H1 (cell line): Measurements from ENCODE around the gene DMXL1. TPM values are rescaled to one million over a fixed set of nuclear protein-coding genes. Genes with fewer than 3 reads are reported as not detected.

Source experiments
- CTCF ChIA-PET: fragments of 300-600 bp; sonication (Branson Sonifier 250); formaldehyde crosslinking; loops from one replicate; lab custom pipeline; 2021; ENCODE audit not compliant: partially characterized antibody; lab: Charles Lee
- POLR2A ChIA-PET: fragments of 300-600 bp; sonication (Branson Sonifier 250); formaldehyde crosslinking; loops from one replicate; lab custom pipeline; 2021; ENCODE audit warnings: inconsistent platforms; ENCODE audit not compliant: partially characterized antibody; lab: Charles Lee
- DNase-seq, 2 experiments: peaks; one replicate each; pipeline versions ENCODE4 v3.0.0 to v3.0.0-alpha.2; 2010 to 2022; ENCODE audit warnings: low spot score in 2 of 2, low read depth in 1 of 2, mixed read lengths in 1 of 2
- FAIRE-seq: peaks from 2 replicates; lab custom pipeline; 2011; peaks lifted over from hg19 to GRCh38; lab: Jason Lieb, UNC
- H2AFZ ChIP-seq: 2 replicates; pipeline ENCODE4 v1.8.1; 2012; ENCODE audit warnings: low read length, inconsistent platforms
- H2AK5ac ChIP-seq: 2 replicates; pipeline ENCODE4 v1.6.1; 2013; ENCODE audit warnings: low read depth, low read length
- H2BK120ac ChIP-seq: replicated peaks from 2 replicates; pipeline ENCODE3; 2013; ENCODE audit warnings: low read depth, low read length, inconsistent platforms
- H2BK12ac ChIP-seq: 2 replicates; pipeline ENCODE4 v1.6.1; 2013; ENCODE audit warnings: low read depth, low read length
- H2BK15ac ChIP-seq: 2 replicates; pipeline ENCODE4 v1.6.1; 2013; ENCODE audit warnings: low read length
- H2BK20ac ChIP-seq: 2 replicates; pipeline ENCODE4 v1.6.1; 2013; ENCODE audit warnings: low read length
- H2BK5ac ChIP-seq: 2 replicates; pipeline ENCODE4 v1.6.1; 2013; ENCODE audit warnings: low read depth, low read length
- H3K14ac ChIP-seq: 2 replicates; pipeline ENCODE4 v1.6.1; 2013; ENCODE audit warnings: inconsistent platforms; ENCODE audit not compliant: insufficient read length
- H3K18ac ChIP-seq: 2 replicates; pipeline ENCODE4 v1.6.1; 2013; ENCODE audit warnings: low read length; ENCODE audit errors: extremely low read depth
- H3K23ac ChIP-seq: 2 replicates; pipeline ENCODE4 v1.6.1; 2013; ENCODE audit warnings: inconsistent platforms; ENCODE audit not compliant: insufficient read length
- H3K23me2 ChIP-seq: 2 replicates; pipeline ENCODE4 v1.6.1; 2013; ENCODE audit warnings: low read depth, low read length
- H3K27ac ChIP-seq: 2 replicates; pipeline ENCODE4 v1.6.1; 2011; ENCODE audit warnings: low read depth, low read length, inconsistent platforms
- H3K27me3 ChIP-seq, 4 experiments: replicated peaks in 1 of 4; 1 replicate in 1 of 4; 2 replicates in 3 of 4; pipeline versions ENCODE4 v1.6.1 to v1.8.1; 2011 to 2013; ENCODE audit warnings: low read length in 3 of 4, mild to moderate bottlenecking in 3 of 4, inconsistent platforms in 2 of 4, mixed read lengths in 2 of 4, moderate library complexity in 1 of 4; ENCODE audit not compliant: control insufficient read depth in 3 of 4, insufficient read depth in 3 of 4; ENCODE audit errors: extremely low read depth in 1 of 4
- H3K36me3 ChIP-seq, 4 experiments: 2 replicates each; pipeline versions ENCODE4 v1.6.1 to v1.8.1; 2011 to 2013; ENCODE audit warnings: mild to moderate bottlenecking in 4 of 4, low read length in 3 of 4, moderate library complexity in 2 of 4, control low read depth in 1 of 4, inconsistent platforms in 1 of 4; ENCODE audit not compliant: insufficient read depth in 4 of 4, control insufficient read depth in 2 of 4
- H3K4ac ChIP-seq: replicated peaks from 2 replicates; pipeline ENCODE3; 2013; ENCODE audit warnings: low read length, low read depth, mixed read lengths, inconsistent platforms; ENCODE audit not compliant: insufficient read length
- H3K4me1 ChIP-seq, 4 experiments: replicated peaks in 1 of 4; 1 replicate in 1 of 4; 2 replicates in 3 of 4; pipeline versions ENCODE4 v1.6.1 to v1.8.1; 2011 to 2013; ENCODE audit warnings: low read length in 3 of 4, inconsistent platforms in 2 of 4, mixed read lengths in 1 of 4; ENCODE audit not compliant: insufficient read depth in 4 of 4, control insufficient read depth in 3 of 4
- H3K4me2 ChIP-seq, 2 experiments: 2 replicates each; pipeline versions ENCODE4 v1.6.1 to v1.8.1; 2011 to 2013; ENCODE audit warnings: low read depth in 2 of 2, low read length in 2 of 2, control low read depth in 1 of 2, inconsistent platforms in 1 of 2, mild to moderate bottlenecking in 1 of 2; ENCODE audit not compliant: insufficient read depth in 1 of 2
- H3K4me3 ChIP-seq, 4 experiments: fragments of 200-600, 300-600 bp in 1 of 4; sonication (generic), shearing (Covaris generic), sonication (Bioruptor Twin) in 1 of 4; 2 replicates each; pipeline versions ENCODE4 v1.5.1 to v1.8.1; 2011 to 2016; ENCODE audit warnings: low read length in 4 of 4, low read depth in 3 of 4, control low read depth in 2 of 4, inconsistent platforms in 2 of 4, mild to moderate bottlenecking in 2 of 4, mixed read lengths in 1 of 4, moderate library complexity in 1 of 4; ENCODE audit not compliant: insufficient read depth in 2 of 4; ENCODE audit errors: extremely low read depth in 1 of 4
- H3K56ac ChIP-seq: replicated peaks from 2 replicates; pipeline ENCODE3; 2013; ENCODE audit warnings: low read depth, mild to moderate bottlenecking, mixed read lengths, low read length, inconsistent platforms; ENCODE audit not compliant: insufficient read length
- H3K79me1 ChIP-seq: 2 replicates; pipeline ENCODE4 v1.6.1; 2013; ENCODE audit warnings: low read depth, low read length, control low read depth
- H3K79me2 ChIP-seq, 2 experiments: 2 replicates each; pipeline versions ENCODE4 v1.6.1 to v1.8.1; 2012 to 2013; ENCODE audit warnings: low read length in 2 of 2, mild to moderate bottlenecking in 2 of 2, inconsistent platforms in 1 of 2; ENCODE audit not compliant: insufficient read depth in 2 of 2, control insufficient read depth in 1 of 2
- H3K9ac ChIP-seq, 4 experiments: replicated peaks in 1 of 4; 1 replicate in 1 of 4; 2 replicates in 3 of 4; pipeline versions ENCODE4 v1.6.1 to v1.8.1; 2011 to 2013; ENCODE audit warnings: low read depth in 3 of 4, low read length in 3 of 4, control low read depth in 2 of 4, mild to moderate bottlenecking in 2 of 4, moderate library complexity in 2 of 4, inconsistent platforms in 1 of 4; ENCODE audit errors: extremely low read depth in 1 of 4
- H3K9me3 ChIP-seq, 2 experiments: 2 replicates each; pipeline versions ENCODE4 v1.6.1 to v1.8.1; 2012 to 2013; ENCODE audit warnings: mild to moderate bottlenecking in 2 of 2, moderate library complexity in 2 of 2, control low read depth in 1 of 2, inconsistent platforms in 1 of 2, low read depth in 1 of 2, low read length in 1 of 2, mixed read lengths in 1 of 2; ENCODE audit not compliant: insufficient read depth in 2 of 2
- H4K20me1 ChIP-seq, 2 experiments: replicated peaks in 1 of 2; 2 replicates each; pipeline versions ENCODE3 to v1.8.1; 2011 to 2013; ENCODE audit warnings: inconsistent platforms in 2 of 2, low read length in 2 of 2, mild to moderate bottlenecking in 1 of 2; ENCODE audit not compliant: insufficient read depth in 2 of 2, control insufficient read depth in 1 of 2
- H4K5ac ChIP-seq: 2 replicates; pipeline ENCODE4 v1.6.1; 2013; ENCODE audit warnings: low read length, low read depth, mixed read lengths, inconsistent platforms; ENCODE audit not compliant: insufficient read length
- H4K8ac ChIP-seq: 2 replicates; pipeline ENCODE4 v1.8.0; 2013; ENCODE audit warnings: mild to moderate bottlenecking, moderate library complexity, low read length, inconsistent platforms; ENCODE audit not compliant: insufficient read depth; ENCODE audit errors: extremely low read depth
- H4K91ac ChIP-seq: replicated peaks from 2 replicates; pipeline ENCODE3; 2013; ENCODE audit warnings: low read length, mixed read lengths, inconsistent platforms; ENCODE audit not compliant: insufficient read length
- ASH2L ChIP-seq: fragments of 200-600, 300-600 bp; sonication (generic); IDR thresholded peaks from one replicate; pipeline ENCODE4 v1.7.1; 2017; ENCODE audit warnings: low read length
- CHD1 ChIP-seq: IDR thresholded peaks from 2 replicates; pipeline ENCODE4 v1.6.1; 2012; ENCODE audit warnings: low read depth, low read length, improper control_type of control experiment
- EGR1 ChIP-seq: IDR thresholded peaks from 2 replicates; pipeline ENCODE4 v1.6.1; 2011; ENCODE audit warnings: low read depth, low read length, borderline replicate concordance
- FOSL1 ChIP-seq: IDR thresholded peaks from 2 replicates; pipeline ENCODE4 v1.6.1; 2011; ENCODE audit warnings: mild to moderate bottlenecking, low read depth, low read length, moderate library complexity; ENCODE audit not compliant: insufficient read depth
- GTF2F1 ChIP-seq: IDR thresholded peaks from 2 replicates; pipeline ENCODE4 v1.6.1; 2012; ENCODE audit warnings: low read depth, low read length, improper control_type of control experiment, borderline replicate concordance
- KDM1A ChIP-seq: fragments of 200-600, 300-600 bp; sonication (generic); IDR thresholded peaks from 2 replicates; pipeline ENCODE4 v1.7.1; 2016; ENCODE audit warnings: mild to moderate bottlenecking, low read length, borderline replicate concordance
- SUZ12 ChIP-seq: fragments of 200-600 bp; sonication (generic); IDR thresholded peaks from 2 replicates; pipeline ENCODE4 v1.6.1; 2012; ENCODE audit warnings: mild to moderate bottlenecking, inconsistent platforms, low read length, moderate library complexity, mixed read lengths
- TAF7 ChIP-seq: optimal IDR thresholded peaks from 2 replicates; pipeline ENCODE3; 2011; ENCODE audit warnings: low read depth, mild to moderate bottlenecking, inconsistent platforms, low read length, moderate library complexity, borderline replicate concordance
- TBP ChIP-seq: IDR thresholded peaks from 2 replicates; pipeline ENCODE4 v1.6.1; 2011; ENCODE audit warnings: low read depth, low read length, improper control_type of control experiment
- WGBS, 2 experiments: shearing (Covaris generic) in 1 of 2; methylation state at CpG; one replicate each; pipeline versions ENCODE4 v1.1.6 to v1.1.7; 2013 to 2015; ENCODE audit warnings: low lambda C conversion rate in 2 of 2, mixed read lengths in 2 of 2, inconsistent platforms in 1 of 2, low coverage in 1 of 2, missing lambda C conversion rate in 1 of 2; ENCODE audit not compliant: insufficient replicate concordance in 2 of 2, insufficient coverage in 1 of 2, insufficient read length in 1 of 2; ENCODE audit errors: extremely low coverage in 1 of 2, missing lambda C conversion rate in 1 of 2; 5-methylcytosine and 5-hydroxymethylcytosine counted together
- polyA plus RNA-seq, 7 experiments: library from polyadenylated mRNA; depleted of rRNA in 3 of 7; stranded (reverse) in 5 of 7; unstranded in 2 of 7; fragments of >200 nt in 5 of 7; fragments of 200-250 nt in 2 of 7; gene quantifications; 1 replicate in 5 of 7; 2 replicates in 1 of 7; 4 replicates in 1 of 7; pipeline versions ENCODE4 v1.2.1 to v1.2.3, GENCODE V29; 2011 to 2013; ENCODE audit warnings: missing spikeins in 2 of 7, mixed read lengths in 2 of 7
- total RNA-seq: library from RNA; stranded (reverse); fragmentation: NEBNext Ultra II Directional; extraction: Animal tissue kit (Norgen Biotek cat#: 25700); gene quantifications from 2 replicates; pipeline ENCODE4 v1.2.1, GENCODE V29; 2021
- TF ChIP-seq, protein P1 (sequence below), 3 experiments: IDR thresholded peaks; 1 replicate in 2 of 3; 2 replicates in 1 of 3; pipeline versions ENCODE4 v1.5.1 to v1.6.1; 2011; ENCODE audit warnings: low read length in 3 of 3, mild to moderate bottlenecking in 3 of 3, inconsistent platforms in 2 of 3, low read depth in 1 of 3, moderate library complexity in 1 of 3; ENCODE audit not compliant: insufficient read depth in 1 of 3; ENCODE audit errors: control extremely low read depth in 1 of 3

DMXL1 gene
- total and polyA plus RNA-seq, 2 of the 8 experiments (the other 6 are each of a cell fraction or from before 2014, with no cell fraction given) = 10.1 to 43.9 TPM

DNA sequence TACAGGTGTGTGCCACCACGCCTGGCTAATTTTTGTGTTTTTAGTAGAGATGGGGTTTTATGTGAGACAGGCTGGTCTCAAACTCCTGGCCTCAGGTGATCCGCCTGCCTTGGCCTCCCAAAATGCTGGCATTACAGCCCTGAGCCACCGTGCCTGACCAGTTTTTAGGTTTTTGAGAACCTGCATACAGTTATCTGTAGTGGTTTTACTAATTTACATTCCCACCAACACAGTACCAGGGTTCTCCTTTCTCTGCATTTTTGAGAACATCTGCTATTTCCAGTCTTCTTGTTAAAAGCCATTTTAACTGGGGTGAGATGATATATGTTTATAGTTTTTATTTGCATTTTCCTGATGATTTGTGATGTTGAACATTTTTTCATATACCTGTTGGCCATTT, 12.8 kb downstream of the DMXL1 start:
- Histone ChIP-seq H3K79me1 (no peaks in the 10 kb centered on the region), H3K4me2 (no peak overlapping the region), H3K79me2 (peaks cover 3 to 86% of the 10 kb centered on the region in 2 experiments; a peak in 2 of 4 replicates), H3K23me2 (no peaks in the 10 kb centered on the region), H2BK5ac (no peak overlapping the region), H3K36me3 (peaks cover 0 to 4% (median 0%) of the 10 kb centered on the region in 4 experiments; a peak in 2 of 8 replicates), H3K4me3 (no peak overlapping the region), H4K20me1 (no peaks in the 10 kb centered on the region), H3K9ac (no peak overlapping the region), H4K5ac (no peak overlapping the region), H3K4ac (no peak overlapping the region), H3K27me3 (no peaks in the 10 kb centered on the region), H4K91ac (no peak overlapping the region), H3K23ac (no peak overlapping the region), H3K9me3 (peaks cover 2 to 3% of the 10 kb centered on the region in 2 experiments; a peak in 1 of 4 replicates), H4K8ac (no peak overlapping the region), H2BK12ac (no peak overlapping the region), H3K14ac (no peak overlapping the region), H3K56ac (no peak overlapping the region), H2BK15ac (no peak overlapping the region), H2AFZ (no peak overlapping the region), H2BK120ac (no peak overlapping the region), H2AK5ac (no peak overlapping the region), H3K4me1 (peaks cover 8 to 21% (median 11%) of the 10 kb centered on the region in 4 experiments), H3K27ac (no peak overlapping the region), H3K18ac (no peak overlapping the region), H2BK20ac (no peak overlapping the region)
- DNase-seq (no peak), FAIRE-seq (no peak)
- ChIA-PET POLR2A (no interaction called here), CTCF (no interaction called here)
- 98% methylated on average over 3 of the region's 3 CpGs; no CpG with 5 or more reads in 1 of the 2 experiments for WGBS, 2 experiments
- no peak for TF ChIP-seq GTF2F1
- TF ChIP-seq SUZ12 = no peak
- TF ChIP-seq FOSL1 = no peak
- no peak for TF ChIP-seq ASH2L
- TF ChIP-seq TBP = no peak
- no peak for TF ChIP-seq KDM1A
- no peak for TF ChIP-seq CHD1
- TF ChIP-seq TAF7 = no peak
- no peak for TF ChIP-seq EGR1
- TF ChIP-seq, protein P1, sequence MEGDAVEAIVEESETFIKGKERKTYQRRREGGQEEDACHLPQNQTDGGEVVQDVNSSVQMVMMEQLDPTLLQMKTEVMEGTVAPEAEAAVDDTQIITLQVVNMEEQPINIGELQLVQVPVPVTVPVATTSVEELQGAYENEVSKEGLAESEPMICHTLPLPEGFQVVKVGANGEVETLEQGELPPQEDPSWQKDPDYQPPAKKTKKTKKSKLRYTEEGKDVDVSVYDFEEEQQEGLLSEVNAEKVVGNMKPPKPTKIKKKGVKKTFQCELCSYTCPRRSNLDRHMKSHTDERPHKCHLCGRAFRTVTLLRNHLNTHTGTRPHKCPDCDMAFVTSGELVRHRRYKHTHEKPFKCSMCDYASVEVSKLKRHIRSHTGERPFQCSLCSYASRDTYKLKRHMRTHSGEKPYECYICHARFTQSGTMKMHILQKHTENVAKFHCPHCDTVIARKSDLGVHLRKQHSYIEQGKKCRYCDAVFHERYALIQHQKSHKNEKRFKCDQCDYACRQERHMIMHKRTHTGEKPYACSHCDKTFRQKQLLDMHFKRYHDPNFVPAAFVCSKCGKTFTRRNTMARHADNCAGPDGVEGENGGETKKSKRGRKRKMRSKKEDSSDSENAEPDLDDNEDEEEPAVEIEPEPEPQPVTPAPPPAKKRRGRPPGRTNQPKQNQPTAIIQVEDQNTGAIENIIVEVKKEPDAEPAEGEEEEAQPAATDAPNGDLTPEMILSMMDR (IDR thresholded peaks at IDR 0.05; ENCODE audit: control extremely low read depth in 1 of 3, insufficient read depth in 1 of 3, low read depth in 1 of 3, low read length in 3 of 3) = no peak
